ENCODE measurements around the gene RBP4.

Gene RBP4

GRCh38 chr10:93595378-93596161 lies 5.5 kb downstream of the RBP4 start:
- no peak for DNase-seq

GRCh38 chr10:93594518-93594917 lies 6.5 kb downstream of the RBP4 start:
- DNase-seq = no peak

DNA sequence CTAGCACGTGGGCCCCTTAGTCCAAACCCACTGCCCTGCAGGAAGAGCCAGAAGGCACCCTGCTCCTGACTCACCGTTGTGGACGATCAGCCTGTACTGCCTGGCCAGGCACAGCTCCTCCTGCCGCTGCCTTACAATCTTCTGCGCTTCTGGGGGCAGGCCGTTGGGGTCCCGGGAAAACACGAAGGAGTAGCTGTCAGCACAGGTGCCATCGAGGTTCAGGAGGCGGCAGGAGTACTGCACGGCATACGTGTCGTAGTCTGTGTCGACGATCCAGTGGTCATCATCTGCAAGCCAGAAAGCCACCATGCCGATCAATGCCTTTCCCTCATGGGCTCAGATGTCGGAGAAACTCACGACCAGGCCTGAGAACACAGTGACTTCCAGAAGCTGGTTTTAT lies 7.3 kb downstream of the RBP4 start:
- no peak for DNase-seq

DNA sequence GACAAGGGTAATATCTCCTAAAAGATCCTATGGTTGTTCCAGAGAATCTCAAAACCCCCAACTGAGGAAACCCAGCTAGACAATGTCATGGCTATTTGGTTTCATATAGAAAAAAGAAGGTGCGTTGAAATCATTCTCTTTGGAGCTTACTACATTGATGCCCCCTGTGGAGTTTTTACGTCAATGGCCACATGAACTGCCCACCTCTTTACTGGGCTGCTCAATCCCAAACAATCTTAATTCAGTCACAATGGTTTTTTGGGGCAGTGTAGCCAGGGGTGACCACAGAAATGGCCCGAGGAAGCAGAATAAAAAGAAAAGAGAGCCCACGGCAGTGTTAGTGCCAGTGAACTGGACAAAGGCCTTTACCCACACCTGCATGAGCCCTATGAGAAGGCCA lies 7.8 kb downstream of the RBP4 start:
- DNase-seq = no peak

DNA sequence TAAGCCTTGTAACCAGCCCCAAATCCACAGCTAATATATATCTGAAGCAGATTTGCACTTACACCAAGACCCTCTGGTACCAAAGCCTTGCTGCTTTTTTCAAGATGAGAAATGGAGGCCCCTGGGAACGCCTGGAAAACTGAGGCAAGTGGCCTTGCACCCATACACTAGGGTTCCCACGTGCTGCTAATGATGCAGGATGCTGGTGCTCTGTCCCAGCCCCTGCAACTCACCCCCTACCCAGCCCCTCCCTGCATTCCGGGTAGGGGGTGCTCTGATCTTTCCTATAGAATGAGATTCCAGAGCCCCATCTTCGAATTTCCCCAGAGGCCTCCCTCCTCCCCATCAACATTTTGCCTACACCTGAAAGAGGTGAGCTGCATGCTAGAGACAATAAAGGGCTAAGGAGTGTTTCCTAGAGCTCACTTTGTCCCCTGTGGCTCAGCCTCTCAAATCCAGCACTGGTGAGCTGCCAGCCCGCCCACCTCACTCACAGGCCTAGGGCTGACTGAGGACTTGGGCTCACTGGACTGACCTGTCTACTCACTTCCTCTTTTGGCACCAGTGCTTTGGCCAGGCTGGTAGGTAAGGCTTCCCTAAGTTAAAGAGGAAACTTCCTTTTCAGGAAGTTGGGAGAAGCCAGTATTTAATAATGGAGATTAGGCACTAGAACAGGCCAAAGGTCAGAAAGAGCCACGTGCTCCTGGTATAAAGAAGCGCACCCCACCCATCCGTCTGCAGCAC lies 9.8 kb downstream of the RBP4 start:
- DNase-seq = no peak

- DNase-seq = no peak
Measured at GRCh38 chr10:93590638-93591037, 10.4 kb downstream of the RBP4 start.

DNA sequence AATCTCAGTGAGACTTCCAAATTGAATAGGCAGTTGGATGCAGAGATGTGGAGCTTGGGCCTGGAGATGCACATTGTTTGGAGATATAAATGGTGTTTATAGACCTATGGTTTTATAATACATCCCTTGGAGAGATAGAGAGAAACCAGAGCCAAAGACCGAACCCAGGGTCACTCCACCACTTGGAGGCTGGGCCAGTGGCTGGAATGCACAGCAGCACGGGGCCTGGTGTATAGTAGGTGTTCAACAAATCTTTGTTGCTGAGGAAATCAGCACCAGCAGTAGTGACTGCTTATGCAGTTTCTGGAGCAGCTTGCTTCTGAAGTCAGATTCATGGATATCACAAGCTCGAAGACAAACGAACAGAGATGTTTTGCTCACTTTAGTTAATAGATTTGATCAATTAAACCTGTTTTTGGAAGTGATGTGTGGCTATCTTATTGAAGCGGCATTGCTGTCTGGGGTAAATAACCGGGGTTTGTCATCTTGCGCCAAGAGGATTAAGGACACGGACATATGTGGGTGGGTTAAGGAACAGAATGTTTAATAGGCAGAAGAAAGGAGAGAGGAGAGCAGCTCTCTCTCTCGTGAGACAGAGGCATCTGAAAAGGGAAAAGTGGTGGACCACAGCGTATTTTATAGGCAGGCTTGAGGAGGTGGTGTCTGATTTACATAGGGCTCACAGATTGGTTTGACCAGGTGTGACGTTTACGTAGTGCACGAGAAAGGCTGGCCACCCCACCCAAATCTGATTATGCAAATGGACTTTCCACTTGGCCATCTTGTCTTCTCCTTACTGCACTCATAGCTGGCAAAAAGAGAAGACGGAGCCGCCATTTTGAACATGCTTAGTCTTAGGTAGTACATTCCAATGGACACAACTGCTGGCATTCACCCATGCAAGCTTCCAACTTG lies 11.1 kb downstream of the RBP4 start:
- DNase-seq = no peak

DNA sequence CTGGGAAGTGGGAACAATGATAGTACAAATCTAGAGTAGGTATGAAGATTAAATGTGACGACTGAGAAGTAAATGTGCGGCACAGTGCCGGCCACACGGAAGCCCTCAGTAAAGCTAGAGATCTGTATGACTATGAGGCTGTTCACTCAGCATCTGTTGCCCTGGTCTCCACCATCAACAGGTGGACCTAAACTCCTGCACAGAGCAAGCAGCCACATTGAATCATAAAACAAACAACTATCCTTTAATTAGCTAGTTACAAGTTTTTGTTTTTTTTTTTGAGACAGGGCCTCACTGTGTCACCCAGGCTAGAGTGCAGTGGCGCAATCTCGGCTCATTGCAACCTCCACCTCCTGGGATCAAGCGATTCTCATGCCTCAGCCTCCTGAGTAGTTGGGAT lies 16.6 kb downstream of the RBP4 start:
- no peak for DNase-seq

DNA sequence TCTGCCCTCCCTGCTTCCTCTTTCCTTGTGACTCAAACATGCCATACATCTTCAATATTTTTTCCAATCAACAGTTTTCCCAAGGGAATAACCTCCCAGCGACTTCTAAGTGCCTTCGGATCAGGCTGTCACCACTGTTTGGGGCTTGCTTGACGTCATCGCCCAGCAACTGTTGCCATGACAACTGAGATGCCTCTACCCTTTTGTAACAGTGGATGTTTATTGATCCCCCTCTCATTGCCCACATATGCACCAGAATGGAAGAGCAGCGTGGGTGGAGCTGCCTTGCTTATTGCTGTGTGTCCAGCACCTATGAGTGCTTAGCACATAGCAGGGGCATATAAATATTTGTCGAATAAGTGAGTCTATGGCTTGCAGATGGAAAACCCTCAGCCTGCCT lies 20.2 kb downstream of the RBP4 start:
- no peak for DNase-seq

- no peak for DNase-seq
Measured at GRCh38 chr10:93579985-93580711, 20.9 kb downstream of the RBP4 start.

DNA sequence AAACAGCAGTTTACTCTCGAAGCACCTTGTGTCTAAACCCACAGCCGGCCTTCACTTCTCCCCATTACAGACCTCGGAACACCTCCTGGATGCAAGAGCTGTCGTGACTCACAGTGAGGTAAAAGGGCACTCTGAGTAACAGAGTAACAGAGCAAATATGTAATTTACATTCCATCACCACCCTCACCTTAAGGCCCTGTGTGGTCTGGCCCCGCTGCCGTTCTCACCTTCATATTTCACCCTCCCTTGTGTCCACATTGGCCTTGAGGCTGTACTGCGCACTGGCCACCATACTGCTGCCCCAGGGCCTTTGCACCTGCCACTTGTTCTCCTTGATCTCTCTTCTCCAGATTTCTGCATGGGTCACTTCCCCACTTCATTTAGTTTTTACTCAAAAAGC lies 21.9 kb downstream of the RBP4 start:
- no peak for DNase-seq

GRCh38 chr10:93577565-93577964 lies 23.5 kb downstream of the RBP4 start:
- no peak for DNase-seq

DNA sequence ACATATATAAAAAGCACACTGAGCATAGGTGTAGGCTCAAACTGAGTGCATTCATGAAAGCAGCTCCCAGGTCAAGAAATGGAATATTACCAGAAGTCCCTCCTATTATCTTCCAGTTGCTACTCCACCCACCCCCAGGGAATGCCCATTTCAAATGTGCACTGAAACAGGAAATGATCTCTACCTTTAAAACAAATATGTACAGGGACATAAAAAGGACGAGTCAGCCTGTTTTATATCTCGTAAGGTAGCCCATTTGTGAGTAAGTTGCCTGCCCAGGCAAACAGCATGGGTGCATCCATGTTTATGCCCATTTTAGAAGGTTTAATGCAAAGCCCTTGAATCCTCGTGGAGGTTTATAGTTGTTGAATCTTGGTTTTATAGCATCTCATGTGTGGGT lies 24.1 kb downstream of the RBP4 start:
- DNase-seq = no peak

DNA sequence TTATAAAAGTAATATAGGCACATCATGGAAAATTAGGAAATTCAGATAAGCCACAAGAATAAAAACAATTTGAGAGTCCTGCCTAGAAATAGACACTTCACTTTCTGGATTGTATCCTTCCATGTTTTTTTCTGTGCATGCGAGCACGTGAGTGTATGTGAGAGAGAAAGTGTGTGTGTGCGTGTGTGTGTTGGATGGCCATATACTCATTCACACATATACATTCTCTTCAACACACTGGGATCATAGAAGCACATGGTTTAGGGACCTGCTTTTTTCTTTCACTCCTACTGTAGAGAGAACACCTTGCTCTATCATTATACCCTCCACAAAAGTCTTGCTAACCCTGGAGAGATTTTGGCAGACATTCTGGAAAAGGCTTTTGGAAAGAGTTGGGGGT lies 27.1 kb downstream of the RBP4 start:
- DNase-seq = no peak

GRCh38 chr10:93573051-93573909 lies 27.8 kb downstream of the RBP4 start:
- no peak for DNase-seq

DNA sequence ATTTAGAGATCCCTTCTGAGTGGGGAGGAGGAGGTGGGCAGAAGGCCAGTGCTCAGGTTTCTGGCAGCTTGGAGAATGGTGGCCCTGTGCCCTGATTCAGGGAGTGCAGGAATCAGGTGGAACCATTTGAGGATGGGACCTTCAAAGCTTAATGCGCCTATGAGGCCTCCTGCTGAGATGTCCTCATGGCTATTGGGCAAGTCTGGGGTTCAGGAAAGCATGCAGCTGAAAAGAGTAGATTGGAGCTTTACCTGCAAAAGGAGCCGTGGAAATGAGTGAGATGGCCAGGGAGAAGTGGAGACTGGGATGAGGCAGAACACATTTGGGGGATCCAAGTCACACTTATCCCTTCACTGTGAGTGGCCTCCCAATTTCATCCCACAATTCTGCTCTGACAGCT lies 28.4 kb downstream of the RBP4 start:
- DNase-seq = no peak

- no peak for DNase-seq
Measured at GRCh38 chr10:93570383-93570782, 30.7 kb downstream of the RBP4 start.

DNA sequence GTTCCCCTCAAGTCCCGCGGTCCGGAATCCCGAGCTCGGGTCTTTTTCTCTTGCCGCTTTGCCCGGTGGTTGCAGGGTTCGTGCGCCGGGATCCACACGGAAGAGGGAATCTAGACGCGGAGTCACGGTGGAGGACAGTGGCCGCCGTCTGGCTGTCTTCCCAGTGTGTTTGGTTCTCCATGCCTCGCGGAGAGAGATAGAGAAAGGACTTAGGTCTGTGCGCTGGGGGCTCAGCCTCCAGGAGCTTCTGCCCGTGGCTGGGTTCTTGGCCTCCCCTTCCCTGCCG lies 33.0 kb downstream of the RBP4 start:
- no peak for DNase-seq

- DNase-seq = no peak
Measured at GRCh38 chr10:93567277-93568104, 33.5 kb downstream of the RBP4 start.

GRCh38 chr10:93566435-93567276 lies 34.4 kb downstream of the RBP4 start, which contains the start of gene FFAR4:
Gene FFAR4, plus strand, starts transcription at chr10:93566665. Its CDS starts 56 bp downstream, at chr10:93566721.
- no peak for DNase-seq

Data from NCI-H1436 treated with DMSO at 0.1 percent for 48 hours (cell line).